H9 (cell line): Measurements from ENCODE around the gene CFAP46. TPM values are rescaled to one million over a fixed set of nuclear protein-coding genes. Genes with fewer than 3 reads are reported as not detected.

Experiments
- DNase-seq: peaks from one replicate; pipeline ENCODE4 v3.0.0-alpha.2; 2017
- H2AFZ ChIP-seq: one replicate; pipeline ENCODE4 v1.6.1; 2013; ENCODE audit warnings: mild to moderate bottlenecking, low read length, control low read depth, moderate library complexity
- H2AK5ac ChIP-seq: 2 replicates; pipeline ENCODE4 v1.6.1; 2013; ENCODE audit warnings: low read length, control low read depth, mixed read lengths; ENCODE audit not compliant: insufficient read length
- H2BK120ac ChIP-seq: one replicate; pipeline ENCODE4 v1.6.1; 2013; ENCODE audit warnings: low read depth, mild to moderate bottlenecking, low read length, control low read depth, inconsistent platforms; ENCODE audit not compliant: poor library complexity, severe bottlenecking
- H2BK12ac ChIP-seq: 2 replicates; pipeline ENCODE4 v1.6.1; 2013; ENCODE audit warnings: low read length, control low read depth, mixed read lengths, low read depth; ENCODE audit not compliant: insufficient read length
- H2BK15ac ChIP-seq: 2 replicates; pipeline ENCODE4 v1.6.1; 2013; ENCODE audit warnings: low read depth, low read length, control low read depth
- H2BK20ac ChIP-seq: one replicate; pipeline ENCODE4 v1.6.1; 2013; ENCODE audit warnings: low read depth, mild to moderate bottlenecking, low read length, control low read depth, inconsistent platforms; ENCODE audit not compliant: poor library complexity, severe bottlenecking
- H2BK5ac ChIP-seq: 2 replicates; pipeline ENCODE4 v1.6.1; 2013; ENCODE audit warnings: low read length, control low read depth, mixed read lengths; ENCODE audit not compliant: insufficient read length
- H3K14ac ChIP-seq: 2 replicates; pipeline ENCODE4 v1.6.1; 2013; ENCODE audit warnings: low read length, control low read depth; ENCODE audit not compliant: insufficient read depth
- H3K18ac ChIP-seq: 2 replicates; pipeline ENCODE4 v1.6.1; 2013; ENCODE audit warnings: low read depth, mild to moderate bottlenecking, mixed read lengths, low read length, control low read depth; ENCODE audit not compliant: insufficient read length
- H3K23ac ChIP-seq: 2 replicates; pipeline ENCODE4 v1.6.1; 2013; ENCODE audit warnings: low read length, control low read depth, mixed read lengths, low read depth; ENCODE audit not compliant: insufficient read length
- H3K23me2 ChIP-seq: 2 replicates; pipeline ENCODE4 v1.6.1; 2013; ENCODE audit warnings: low read depth, mild to moderate bottlenecking, mixed read lengths, low read length, control low read depth; ENCODE audit not compliant: insufficient read length, poor library complexity, severe bottlenecking
- H3K27ac ChIP-seq: 2 replicates; pipeline ENCODE4 v1.5.1; 2013; ENCODE audit warnings: low read length, control low read depth, mixed read lengths, low read depth; ENCODE audit not compliant: insufficient read length
- H3K27me3 ChIP-seq: 2 replicates; pipeline ENCODE4 v1.6.1; 2013; ENCODE audit warnings: low read length, control low read depth, inconsistent platforms; ENCODE audit not compliant: insufficient read depth
- H3K4ac ChIP-seq: 2 replicates; pipeline ENCODE4 v1.6.1; 2013; ENCODE audit warnings: low read depth, mild to moderate bottlenecking, control low read depth, inconsistent platforms, low read length, moderate library complexity
- H3K4me1 ChIP-seq: 2 replicates; pipeline ENCODE4 v1.6.1; 2013; ENCODE audit warnings: low read length, control low read depth, inconsistent platforms; ENCODE audit not compliant: insufficient read depth
- H3K4me2 ChIP-seq: 2 replicates; pipeline ENCODE4 v1.6.1; 2013; ENCODE audit warnings: low read length, control low read depth, mixed read lengths; ENCODE audit not compliant: insufficient read length, insufficient read depth
- H3K56ac ChIP-seq: 2 replicates; pipeline ENCODE4 v1.6.1; 2013; ENCODE audit warnings: low read depth, mild to moderate bottlenecking, mixed read lengths, low read length, control low read depth; ENCODE audit not compliant: insufficient read length
- H3K79me1 ChIP-seq: 2 replicates; pipeline ENCODE4 v1.6.1; 2013; ENCODE audit warnings: low read depth, mild to moderate bottlenecking, moderate library complexity, low read length, control low read depth, inconsistent platforms; ENCODE audit not compliant: insufficient read depth, poor library complexity, severe bottlenecking
- H3K79me2 ChIP-seq: 2 replicates; pipeline ENCODE4 v1.6.1; 2013; ENCODE audit warnings: low read length, control low read depth, inconsistent platforms; ENCODE audit not compliant: insufficient read depth
- H3K9ac ChIP-seq: 2 replicates; pipeline ENCODE4 v1.6.1; 2013; ENCODE audit warnings: low read length, control low read depth, mixed read lengths; ENCODE audit not compliant: insufficient read length; ENCODE audit errors: extremely low read depth
- H3K9me3 ChIP-seq: one replicate; pipeline ENCODE4 v1.6.1; 2013; ENCODE audit warnings: low read depth, low read length, inconsistent platforms; ENCODE audit not compliant: control insufficient read depth
- H3T11ph ChIP-seq: one replicate; pipeline ENCODE4 v1.6.1; 2013; ENCODE audit warnings: mild to moderate bottlenecking, low read length, control low read depth, inconsistent platforms
- H4K20me1 ChIP-seq: one replicate; pipeline ENCODE4 v1.6.1; 2013; ENCODE audit not compliant: control insufficient read depth, insufficient read length, insufficient read depth
- H4K5ac ChIP-seq: 2 replicates; pipeline ENCODE4 v1.6.1; 2013; ENCODE audit warnings: low read depth, mild to moderate bottlenecking, mixed read lengths, low read length, control low read depth; ENCODE audit not compliant: insufficient read length
- H4K8ac ChIP-seq: replicated peaks from 2 replicates; pipeline ENCODE4 v1.6.1; 2013; ENCODE audit warnings: low read length, control low read depth, mixed read lengths, low read depth; ENCODE audit not compliant: insufficient read length
- H4K91ac ChIP-seq: 2 replicates; pipeline ENCODE4 v1.6.1; 2013; ENCODE audit warnings: low read depth, mild to moderate bottlenecking, moderate library complexity, mixed read lengths, low read length, control low read depth; ENCODE audit not compliant: insufficient read length
- H3K27ac Mint-ChIP-seq, 3 experiments: 2 replicates in 2 of 3; 3 replicates in 1 of 3; pipeline ENCODE4 v1.8.0; 2020 to 2021; ENCODE audit warnings: mixed read lengths in 3 of 3, mild to moderate bottlenecking in 1 of 3, moderate library complexity in 1 of 3
- H3K27me3 Mint-ChIP-seq: 2 replicates; pipeline ENCODE4 v1.8.0; 2021; ENCODE audit warnings: low read depth, mild to moderate bottlenecking, moderate library complexity, mixed read lengths
- H3K36me3 Mint-ChIP-seq, 3 experiments: 2 replicates in 2 of 3; 3 replicates in 1 of 3; pipeline ENCODE4 v1.8.0; 2020 to 2021; ENCODE audit warnings: low read depth in 3 of 3, mixed read lengths in 3 of 3; ENCODE audit not compliant: insufficient read depth in 1 of 3
- H3K4me1 Mint-ChIP-seq, 2 experiments: 2 replicates each; pipeline ENCODE4 v1.8.0; 2020; ENCODE audit warnings: mixed read lengths in 2 of 2
- H3K4me3 Mint-ChIP-seq, 2 experiments: 2 replicates in 1 of 2; 3 replicates in 1 of 2; pipeline ENCODE4 v1.8.0; 2020 to 2021; ENCODE audit warnings: mild to moderate bottlenecking in 2 of 2, mixed read lengths in 2 of 2, moderate library complexity in 1 of 2
- H3K9me3 Mint-ChIP-seq, 2 experiments: 2 replicates in 1 of 2; 3 replicates in 1 of 2; pipeline ENCODE4 v1.8.0; 2020; ENCODE audit warnings: mild to moderate bottlenecking in 2 of 2, mixed read lengths in 2 of 2, moderate library complexity in 1 of 2
- CTCF ChIP-seq: fragments of 200-600 bp; sonication (generic); conservative IDR thresholded peaks from 3 replicates; pipeline ENCODE4 v1.8.0; 2021; ENCODE audit warnings: antibody characterized with exemption, mild to moderate bottlenecking
- WGBS: extraction: QIAGEN DNeasy Blood & Tissue Kit; methylation state at CpG from one replicate; pipeline ENCODE4 v1.1.7; 2013; ENCODE audit warnings: missing lambda C conversion rate, low lambda C conversion rate, mixed read lengths; ENCODE audit not compliant: insufficient read length; ENCODE audit errors: extremely low coverage; 5-methylcytosine and 5-hydroxymethylcytosine counted together
- total RNA-seq: library from RNA; stranded (reverse); gene quantifications from 2 replicates; pipeline ENCODE4 v1.2.1, GENCODE V29; 2021

The CFAP46 gene
- total RNA-seq, 1 experiment from 2014 or later: 3.1 TPM

GRCh38 chr10:132861116-132861691, 81.2 kb downstream of the CFAP46 start:
- Mint-ChIP-seq H3K27me3 (peaks cover 2% of the 10 kb centered on the region), H3K36me3 (0 out of 7 replicates have a peak, but pooled peaks cover 0 to 1% (median 0%) of the 10 kb centered on the region in 3 experiments), H3K27ac (no peak overlapping the region), H3K4me1 (peaks cover 5 to 19% of the 10 kb centered on the region in 2 experiments; a peak in 3 of 4 replicates), H3K4me3 (no peak overlapping the region), H3K9me3 (no peaks in the 10 kb centered on the region; a peak in 1 of 5 replicates)
- Histone ChIP-seq H3K18ac (no peak overlapping the region), H4K5ac (no peak overlapping the region), H3K23me2 (no peaks in the 10 kb centered on the region), H3K9me3 (no peaks in the 10 kb centered on the region), H3K14ac (no peak overlapping the region; the same call in 1 of the 2 replicates), H4K8ac (no peak overlapping the region), H3K23ac (no peak overlapping the region), H3K27ac (no peak overlapping the region), H2AK5ac (no peak overlapping the region), H4K20me1 (no peaks in the 10 kb centered on the region), H3K79me1 (no peaks in the 10 kb centered on the region), H3K27me3 (no peaks in the 10 kb centered on the region), H4K91ac (no peak overlapping the region), H3K56ac (no peak overlapping the region), H3K4me1 (no peaks in the 10 kb centered on the region), H2AFZ (no peak overlapping the region), H3T11ph (no peak overlapping the region), H2BK120ac (no peak overlapping the region), H3K4me2 (no peak overlapping the region), H3K79me2 (no peaks in the 10 kb centered on the region), H3K4ac (no peak overlapping the region), H2BK15ac (no peak overlapping the region), H3K9ac (no peak overlapping the region), H2BK12ac (no peak overlapping the region), H2BK20ac (no peak overlapping the region), H2BK5ac (no peak overlapping the region)
- TF ChIP-seq CTCF: no peak
- WGBS: no CpG with 5 or more reads among the region's 22 CpGs
- peak; percentile 21 for DNase-seq
